HL-60 (cell line): ENCODE results near the gene VAMP5.
"Not testable (repeated sequence)": the region's sequence is repeated elsewhere in the genome, so short reads cannot be mapped to it uniquely, and the experiment has no call there.

Source experiments
- DNase-seq, 2 experiments: peaks; one replicate each; pipeline ENCODE4 v3.0.0-alpha.2; 2010 to 2020; ENCODE audit warnings: low read depth in 1 of 2, low spot score in 1 of 2
- H3K27ac ChIP-seq: fragments of 250-450 bp; sonication (Bioruptor Pico); replicated peaks from 2 replicates; pipeline ENCODE4 v1.5.1; 2020; ENCODE audit warnings: mild to moderate bottlenecking, moderate library complexity
- H3K27me3 ChIP-seq: fragments of 250-450 bp; sonication (Bioruptor Pico); 2 replicates; pipeline ENCODE4 v1.5.1; 2021; ENCODE audit warnings: mild to moderate bottlenecking, moderate library complexity; ENCODE audit not compliant: insufficient read depth, poor library complexity, severe bottlenecking
- H3K4me3 ChIP-seq: replicated peaks from 2 replicates; pipeline ENCODE4 v1.5.1; 2011; ENCODE audit warnings: mild to moderate bottlenecking, control low read depth, low read length; ENCODE audit not compliant: insufficient read depth
- CTCF ChIP-seq: IDR thresholded peaks from one replicate; pipeline ENCODE4 v1.5.1; 2011; ENCODE audit warnings: low read length, control low read depth, inconsistent platforms; ENCODE audit not compliant: insufficient read depth
- GABPA ChIP-seq: IDR thresholded peaks from 2 replicates; pipeline ENCODE4 v1.6.1; 2012; ENCODE audit warnings: low read depth
- POLR2AphosphoS5 ChIP-seq: IDR thresholded peaks from 2 replicates; pipeline ENCODE4 v1.6.1; 2012; ENCODE audit warnings: low read depth
- REST ChIP-seq: IDR thresholded peaks from 2 replicates; pipeline ENCODE4 v1.6.1; 2012; ENCODE audit warnings: low read depth; ENCODE audit not compliant: insufficient replicate concordance
- SPI1 ChIP-seq: IDR thresholded peaks from 2 replicates; pipeline ENCODE4 v1.6.1; 2012; ENCODE audit warnings: low read depth, mild to moderate bottlenecking, borderline replicate concordance

VAMP5 gene

GRCh38 chr2:85591563-85591962, 7.3 kb downstream of the VAMP5 start:
- no peak for TF ChIP-seq SPI1
- TF ChIP-seq POLR2AphosphoS5, result no peak
- TF ChIP-seq CTCF, result no peak
- TF ChIP-seq GABPA, result no peak
- no peak for TF ChIP-seq REST
- no peak overlapping the region for H3K4me3 ChIP-seq
- DNase-seq, result no peak
- H3K27me3 ChIP-seq, result no peaks in the 10 kb centered on the region
- no peak overlapping the region; the same call in 1 of the 2 replicates for H3K27ac ChIP-seq

- H3K4me3 ChIP-seq, DNase-seq, H3K27me3 ChIP-seq, H3K27ac ChIP-seq: not testable (repeated sequence)
Measured at GRCh38 chr2:85592299-85592698, 8.1 kb downstream of the VAMP5 start.

GRCh38 chr2:85593023-85593422, 8.8 kb downstream of the VAMP5 start:
- H3K4me3 ChIP-seq, result no peak overlapping the region
- no peak overlapping the region for H3K27ac ChIP-seq
- DNase-seq, result no peak
- H3K27me3 ChIP-seq, result no peaks in the 10 kb centered on the region
- no peak for TF ChIP-seq REST
- no peak for TF ChIP-seq CTCF
- no peak for TF ChIP-seq POLR2AphosphoS5
- TF ChIP-seq GABPA, result no peak
- TF ChIP-seq SPI1, result no peak

GRCh38 chr2:85594715-85595300, 10.6 kb downstream of the VAMP5 start:
- peak overlapping the region; percentile 84 for H3K27ac ChIP-seq
- TF ChIP-seq REST, result no peak
- TF ChIP-seq CTCF, result no peak
- no peak for TF ChIP-seq GABPA
- TF ChIP-seq POLR2AphosphoS5, result no peak
- no peak for TF ChIP-seq SPI1
- DNase-seq, result no peak
- H3K4me3 ChIP-seq, result peak overlapping the region; percentile 88
- H3K27me3 ChIP-seq, result no peaks in the 10 kb centered on the region
